Activated T-cell treated with anti-CD3 and anti-CD28 coated beads, Interleukin-2, amount 50 U/mL, for 1 hour (primary cell): ENCODE results near the gene CENPT.

ENCODE experiments used
- DNase-seq: peaks from one replicate; pipeline ENCODE4 v3.0.0-alpha.2; 2020

The CENPT gene

GRCh38 chr16:67847064-67847861 lies at the start of gene CENPT:
TSS of gene CENPT (minus strand) at chr16:67847693. CDS start at chr16:67833859, 13,834 bp downstream.
- no peak for DNase-seq

GRCh38 chr16:67897231-67897630 lies 49.7 kb upstream of the CENPT start:
- no peak for DNase-seq

- no peak for DNase-seq
These were observed 46.4 kb upstream of the CENPT start for GRCh38 chr16:67893743-67894399.

- peak; percentile 87 for DNase-seq
These were observed 45.6 kb upstream of the CENPT start, which contains the start of gene PSKH1 for GRCh38 chr16:67892899-67893742. TSS of gene PSKH1 (plus strand) at chr16:67893254. CDS start at chr16:67908750, 15,496 bp downstream.

- DNase-seq = no peak
These were observed 44.9 kb upstream of the CENPT start for GRCh38 chr16:67892375-67892774.

GRCh38 chr16:67888331-67888730 lies 40.8 kb upstream of the CENPT start:
- DNase-seq = no peak

- DNase-seq = no peak
These were observed 38.9 kb upstream of the CENPT start for GRCh38 chr16:67886387-67886786.

GRCh38 chr16:67885976-67886375 lies 38.5 kb upstream of the CENPT start:
- no peak for DNase-seq

GRCh38 chr16:67885545-67885944 lies 38.1 kb upstream of the CENPT start:
- no peak for DNase-seq

- DNase-seq = no peak
These were observed 37.2 kb upstream of the CENPT start, which contains the start of gene NRN1L for GRCh38 chr16:67884684-67885083. TSS of gene NRN1L (plus strand) at chr16:67884885. CDS start at chr16:67884904, 19 bp downstream.

GRCh38 chr16:67883872-67884261 lies 36.4 kb upstream of the CENPT start:
- DNase-seq = peak; percentile 80

- no peak for DNase-seq
These were observed 35.8 kb upstream of the CENPT start for GRCh38 chr16:67883146-67883871.

- no peak for DNase-seq
These were observed 35.1 kb upstream of the CENPT start for GRCh38 chr16:67882374-67883145.

GRCh38 chr16:67881621-67882161 lies 34.2 kb upstream of the CENPT start:
- DNase-seq = no peak

- DNase-seq = no peak
These were observed 33.1 kb upstream of the CENPT start for GRCh38 chr16:67880584-67880983.

GRCh38 chr16:67879936-67880335 lies 32.4 kb upstream of the CENPT start:
- DNase-seq = no peak

- DNase-seq = no peak
These were observed 32.0 kb upstream of the CENPT start for GRCh38 chr16:67879462-67879861.

- no peak for DNase-seq
These were observed 31.4 kb upstream of the CENPT start for GRCh38 chr16:67878846-67879245.

GRCh38 chr16:67878232-67878631 lies 30.7 kb upstream of the CENPT start:
- no peak for DNase-seq

- DNase-seq = no peak
These were observed 29.6 kb upstream of the CENPT start for GRCh38 chr16:67877064-67877463.

- DNase-seq = no peak
These were observed 26.9 kb upstream of the CENPT start for GRCh38 chr16:67874372-67874771.
